ENCODE data around the gene HAUS5.

The HAUS5 gene

DNA sequence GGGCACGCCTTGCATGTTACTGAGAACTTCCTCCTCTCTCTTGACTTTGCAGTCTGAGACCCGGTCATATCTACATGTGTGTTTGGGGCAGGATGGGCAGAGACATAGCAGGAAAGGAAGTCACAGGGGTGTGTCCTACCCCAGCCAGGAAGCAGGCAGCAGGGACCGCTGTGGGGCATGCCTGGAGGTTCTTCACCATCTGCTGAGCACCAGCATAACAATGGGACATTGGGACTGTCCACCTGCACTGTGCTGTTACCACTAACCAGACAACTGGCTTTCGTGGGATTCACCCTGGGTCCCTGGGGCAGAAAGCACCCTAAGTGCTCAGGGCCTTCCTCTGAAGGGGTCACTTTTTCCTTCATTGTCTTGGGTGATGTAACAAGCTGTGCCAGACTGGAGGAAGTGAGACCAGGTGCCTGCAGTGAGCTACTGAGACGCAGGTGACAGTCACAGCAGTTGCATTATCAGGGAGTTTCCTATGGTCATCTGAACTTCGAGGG is 2.6 kb upstream of the HAUS5 start:
- no peak for DNase-seq

DNA sequence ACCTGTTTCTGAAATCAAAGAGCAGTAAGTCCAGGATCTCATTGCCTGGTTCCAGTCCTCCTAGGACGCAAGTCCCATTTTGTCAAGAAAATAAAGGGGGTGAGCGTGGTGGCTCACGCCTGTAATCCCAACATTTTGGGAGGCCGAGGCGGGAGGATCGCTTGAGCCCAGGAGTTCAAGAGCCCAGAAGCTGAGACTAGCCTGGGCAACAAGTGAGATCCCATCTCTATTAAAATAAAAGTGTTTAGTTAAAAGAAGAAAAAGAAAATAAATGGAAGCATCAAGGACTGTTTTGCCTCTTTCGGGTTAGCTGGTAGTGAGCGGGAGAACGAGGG is 344 bp upstream of the HAUS5 start:
- no peak for DNase-seq

DNA sequence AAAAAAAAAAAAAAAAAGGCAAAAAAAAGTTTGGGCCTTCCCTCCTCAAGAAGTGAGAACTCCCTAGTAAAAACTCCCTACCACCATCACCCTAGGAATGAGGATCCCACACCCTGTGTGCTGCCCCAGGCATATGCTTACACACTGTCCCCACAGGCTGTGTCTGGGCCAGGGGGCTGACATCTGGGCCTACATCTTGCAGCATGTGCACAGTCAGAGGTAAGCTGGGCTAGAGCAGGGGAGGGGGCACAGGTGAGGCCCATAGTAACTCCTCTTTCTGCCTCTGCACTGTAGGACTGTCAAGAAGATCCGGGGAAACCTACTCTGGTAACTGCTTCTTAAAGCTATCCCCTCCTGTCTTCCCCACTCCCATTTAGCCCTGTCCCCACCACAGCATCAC is 1.0 kb downstream of the HAUS5 start:
- no peak for DNase-seq

DNA sequence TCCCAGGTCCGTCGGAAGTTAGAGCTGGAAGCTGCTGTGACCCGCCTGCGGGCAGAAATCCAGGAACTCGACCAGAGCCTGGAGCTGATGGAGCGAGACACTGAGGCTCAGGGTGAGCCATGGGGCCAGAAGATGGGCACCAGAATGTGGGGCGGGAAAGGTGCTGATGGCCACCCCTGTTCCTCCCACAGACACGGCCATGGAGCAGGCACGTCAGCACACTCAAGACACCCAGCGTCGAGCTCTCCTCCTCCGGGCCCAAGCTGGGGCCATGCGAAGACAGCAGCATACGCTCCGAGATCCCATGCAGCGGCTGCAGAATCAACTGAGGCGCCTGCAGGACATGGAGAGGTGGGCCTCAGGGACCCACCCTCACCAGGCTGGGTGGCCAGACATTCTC is 2.5 kb downstream of the HAUS5 start:
- DNase-seq, result no peak

DNA sequence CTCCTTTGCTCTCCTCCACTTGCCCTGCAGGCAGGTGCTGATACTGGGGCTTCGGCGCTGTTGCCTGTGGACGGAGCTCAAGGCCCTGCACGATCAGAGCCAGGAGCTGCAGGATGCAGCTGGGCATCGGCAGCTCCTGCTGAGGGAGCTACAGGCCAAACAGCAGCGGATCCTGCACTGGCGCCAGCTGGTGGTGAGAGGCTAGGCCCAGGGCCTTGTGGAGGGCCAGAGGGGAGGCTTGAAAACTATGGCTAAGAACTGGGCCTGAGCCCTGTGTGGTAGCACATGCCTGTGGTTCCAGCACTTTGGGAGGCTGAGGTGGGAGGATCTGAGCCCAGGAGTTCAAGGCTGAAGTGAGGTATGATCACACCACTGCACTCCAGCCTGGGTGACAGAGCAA is 6.3 kb downstream of the HAUS5 start:
- DNase-seq, result no peak

DNA sequence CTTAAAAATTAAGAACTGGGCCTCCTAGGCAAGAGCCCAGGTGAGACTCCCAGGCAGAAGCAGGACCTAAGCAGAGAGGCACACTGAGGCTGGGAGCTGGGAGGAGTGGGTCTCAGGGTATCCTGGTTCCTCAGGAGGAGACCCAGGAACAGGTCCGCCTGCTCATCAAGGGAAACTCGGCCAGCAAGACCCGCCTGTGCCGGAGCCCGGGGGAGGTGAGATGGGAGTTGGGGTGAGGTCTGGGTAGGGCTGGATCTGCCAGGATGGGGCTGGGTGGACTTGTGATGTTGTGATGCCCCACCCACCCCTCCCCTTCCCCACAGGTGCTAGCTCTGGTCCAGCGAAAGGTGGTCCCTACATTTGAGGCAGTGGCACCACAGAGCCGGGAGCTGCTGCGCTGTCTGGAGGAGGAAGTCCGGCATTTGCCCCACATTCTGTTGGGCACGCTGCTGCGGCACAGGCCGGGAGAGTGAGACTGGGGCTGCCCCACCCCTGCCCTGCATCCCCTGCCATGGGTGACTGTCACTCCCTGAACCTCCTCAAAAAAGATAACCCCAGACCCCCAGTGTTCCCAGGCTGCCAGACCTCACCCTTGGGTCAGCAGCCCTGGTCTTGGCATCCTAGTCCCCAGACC is 6.9 kb downstream of the HAUS5 start:
- no peak for DNase-seq

DNA sequence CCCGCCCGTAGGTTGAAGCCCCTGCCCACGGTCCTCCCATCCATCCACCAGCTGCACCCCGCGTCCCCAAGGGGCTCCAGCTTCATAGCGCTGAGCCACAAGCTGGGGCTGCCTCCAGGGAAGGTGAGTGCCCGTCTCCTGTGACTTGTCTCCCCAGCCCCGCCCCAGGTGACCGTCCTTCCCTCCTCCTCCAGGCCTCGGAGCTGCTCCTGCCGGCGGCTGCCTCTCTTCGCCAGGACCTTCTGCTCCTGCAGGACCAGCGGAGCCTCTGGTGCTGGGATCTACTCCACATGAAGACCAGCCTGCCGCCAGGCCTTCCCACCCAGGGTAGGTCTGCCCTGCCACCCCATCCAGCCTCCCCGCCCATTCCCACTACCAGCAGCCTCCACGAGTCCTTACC is 7.5 kb downstream of the HAUS5 start:
- DNase-seq, result no peak

DNA sequence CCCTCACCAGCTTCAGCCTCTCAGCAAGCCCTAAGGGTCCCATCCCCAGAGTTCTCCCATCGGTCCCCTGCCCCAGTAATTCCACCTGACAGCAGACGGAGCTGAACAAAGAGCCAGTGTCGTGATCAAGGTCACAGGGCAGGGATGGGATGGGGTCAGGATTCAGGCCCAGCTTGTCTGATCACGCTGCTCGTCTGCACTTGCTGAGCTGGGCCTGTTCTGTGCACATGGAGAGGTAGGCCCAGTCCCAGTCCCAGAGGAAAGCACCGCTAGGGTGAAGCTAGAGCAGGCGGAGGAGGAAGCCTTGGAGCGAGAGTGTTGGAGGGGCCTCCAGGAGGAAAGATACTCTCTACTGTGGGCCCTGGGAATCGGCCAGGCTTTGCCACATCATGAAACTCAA is 9.2 kb downstream of the HAUS5 start:
- no peak for DNase-seq

DNA sequence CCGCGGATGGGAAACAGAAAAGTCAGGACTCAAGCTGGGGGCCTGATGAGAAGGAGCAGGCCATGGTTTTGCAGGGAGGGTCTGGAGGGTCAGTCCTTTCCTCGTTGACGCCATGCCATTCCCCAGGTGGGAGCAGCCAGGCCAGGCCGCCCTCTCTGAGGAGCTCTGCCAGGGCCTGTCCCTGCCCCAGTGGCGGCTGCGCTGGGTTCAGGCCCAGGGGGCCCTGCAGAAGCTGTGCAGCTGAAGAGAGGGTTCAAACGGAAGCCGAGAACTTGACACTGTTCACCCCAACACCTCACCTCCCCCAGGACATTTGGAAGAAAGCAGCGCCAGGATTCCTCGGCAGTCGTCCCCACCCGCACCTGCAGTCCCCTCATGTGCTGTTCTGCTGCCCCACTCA is 10.2 kb downstream of the HAUS5 start:
- no peak for DNase-seq

DNA sequence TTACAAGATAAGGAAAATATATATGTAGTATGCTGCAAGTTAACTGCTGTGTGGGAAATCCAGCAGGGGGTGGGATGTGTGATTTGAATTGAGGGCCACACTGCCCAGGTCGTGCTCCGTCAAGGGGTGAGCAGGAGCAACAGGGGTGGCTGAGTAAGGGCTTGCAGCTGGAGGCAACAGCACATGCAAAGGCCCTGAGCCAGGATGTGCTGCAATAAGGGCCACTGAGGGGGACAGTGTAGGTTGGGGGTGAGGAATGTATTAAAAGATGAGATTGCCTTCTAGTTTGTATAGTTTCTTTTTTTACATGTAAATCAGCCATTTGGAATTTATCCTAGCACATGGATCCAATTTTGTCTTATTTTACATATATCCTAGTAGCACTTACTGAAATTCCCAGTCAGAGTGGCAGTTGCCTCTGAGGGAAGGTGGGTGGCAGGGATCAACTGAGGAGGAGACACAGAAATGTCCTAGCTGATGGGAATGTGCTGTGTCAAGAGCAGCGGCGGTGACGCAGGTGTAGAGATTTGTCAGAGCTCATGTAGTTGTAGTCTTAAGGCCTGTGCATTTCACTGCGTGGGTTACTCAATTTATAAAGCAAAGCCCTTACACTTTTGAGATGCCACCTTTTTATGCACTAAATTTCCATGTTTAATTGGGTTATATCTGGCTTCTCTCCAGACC is 10.9 kb downstream of the HAUS5 start:
- DNase-seq, result no peak

DNA sequence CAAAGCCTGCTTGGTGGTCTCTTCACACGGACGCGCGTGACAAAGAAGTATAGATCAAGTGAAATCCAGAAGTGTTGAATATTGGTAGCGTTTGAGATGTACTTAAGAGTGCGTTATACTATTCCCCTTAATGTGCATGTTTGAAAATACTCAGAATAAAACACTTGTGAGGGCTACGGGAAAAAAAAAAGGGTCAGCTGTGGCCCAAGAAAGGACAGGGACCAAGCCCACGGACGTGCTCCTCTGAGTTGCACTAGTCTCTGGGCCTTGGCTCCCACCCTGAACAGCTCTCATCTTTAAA is 15.7 kb downstream of the HAUS5 start:
- DNase-seq, result no peak

DNA sequence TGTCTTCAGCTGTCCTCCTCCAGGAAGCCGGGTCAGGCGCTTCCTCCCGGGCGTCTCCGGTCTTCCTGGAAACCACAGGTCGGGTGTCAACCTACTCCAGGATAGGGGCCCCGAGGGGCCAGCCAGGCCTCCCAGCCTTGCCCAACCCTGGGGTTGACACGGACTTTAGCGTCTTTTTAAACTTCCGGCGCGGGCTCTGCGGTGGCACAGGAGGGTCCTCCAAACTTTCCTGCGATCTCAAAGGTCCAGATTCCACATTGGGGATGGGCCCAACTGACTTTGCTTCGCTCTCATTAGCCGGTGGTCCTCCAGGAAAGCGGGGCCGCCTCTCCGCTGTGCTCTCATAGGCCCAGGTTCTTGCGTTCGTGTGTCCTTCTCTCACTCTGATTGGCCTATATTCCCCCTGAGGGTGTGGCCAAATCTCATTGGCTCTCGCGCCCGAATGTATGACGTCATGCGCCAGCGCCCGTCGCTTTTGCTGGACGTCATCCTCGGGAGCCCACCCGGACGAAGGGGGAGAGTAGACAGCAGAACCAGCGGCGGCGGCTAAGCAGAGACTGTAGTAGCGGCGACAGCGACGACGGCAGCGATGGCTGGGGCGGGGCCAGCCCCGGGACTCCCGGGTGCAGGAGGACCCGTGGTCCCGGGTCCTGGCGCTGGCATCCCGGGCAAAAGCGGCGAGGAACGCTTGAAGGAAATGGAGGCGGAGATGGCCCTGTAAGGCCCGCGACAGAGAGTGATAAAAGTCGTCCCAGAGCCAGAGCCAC is 16.2 kb downstream of the HAUS5 start, which contains the start of gene RBM42:
TSS of gene RBM42 (plus strand) at position 472 of the 767 bp plus-strand sequence. CDS start at position 590, 118 bp downstream.
- DNase-seq, result peak; percentile 99

DNA sequence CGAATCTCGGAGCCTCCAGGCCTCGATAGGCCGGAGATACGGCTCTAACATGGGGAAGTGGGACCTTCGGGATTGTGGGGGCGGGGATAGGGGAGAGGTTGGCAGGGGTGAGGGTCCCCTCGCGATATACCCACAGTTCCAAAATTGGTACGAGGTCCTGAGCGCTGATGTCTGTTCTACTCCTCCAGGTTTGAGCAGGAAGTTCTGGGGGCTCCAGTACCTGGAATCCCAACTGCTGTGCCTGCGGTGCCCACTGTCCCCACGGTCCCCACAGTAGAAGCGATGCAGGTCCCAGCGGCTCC is 16.7 kb downstream of the HAUS5 start:
- DNase-seq, result no peak

DNA sequence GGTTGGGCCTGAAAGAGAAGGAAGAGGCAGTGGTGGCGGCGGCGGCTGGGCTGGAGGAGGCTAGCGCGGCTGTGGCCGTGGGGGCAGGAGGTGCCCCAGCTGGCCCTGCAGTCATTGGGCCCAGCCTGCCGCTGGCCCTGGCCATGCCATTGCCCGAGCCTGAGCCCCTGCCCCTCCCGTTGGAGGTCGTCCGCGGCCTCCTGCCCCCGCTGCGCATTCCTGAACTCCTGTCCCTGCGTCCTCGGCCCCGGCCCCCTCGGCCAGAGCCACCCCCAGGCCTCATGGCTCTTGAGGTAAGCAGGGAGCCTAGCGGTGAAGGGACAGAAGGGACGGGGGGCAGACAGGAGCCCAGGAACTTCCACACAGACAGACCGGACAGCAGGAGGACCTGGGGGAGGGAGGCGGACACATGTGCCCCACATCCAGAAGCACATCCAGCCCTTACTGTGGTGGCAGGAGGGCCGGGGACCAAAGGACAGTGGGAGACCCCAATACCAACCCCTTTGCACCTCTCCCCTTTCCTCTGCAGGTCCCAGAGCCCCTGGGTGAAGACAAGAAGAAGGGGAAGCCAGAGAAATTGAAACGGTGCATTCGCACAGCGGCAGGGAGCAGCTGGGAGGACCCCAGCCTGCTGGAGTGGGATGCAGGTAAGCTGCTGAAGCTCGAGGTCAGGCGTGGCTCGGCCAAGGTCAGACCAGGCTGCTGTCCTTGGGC is 21.3 kb downstream of the HAUS5 start:
- no peak for DNase-seq

DNA sequence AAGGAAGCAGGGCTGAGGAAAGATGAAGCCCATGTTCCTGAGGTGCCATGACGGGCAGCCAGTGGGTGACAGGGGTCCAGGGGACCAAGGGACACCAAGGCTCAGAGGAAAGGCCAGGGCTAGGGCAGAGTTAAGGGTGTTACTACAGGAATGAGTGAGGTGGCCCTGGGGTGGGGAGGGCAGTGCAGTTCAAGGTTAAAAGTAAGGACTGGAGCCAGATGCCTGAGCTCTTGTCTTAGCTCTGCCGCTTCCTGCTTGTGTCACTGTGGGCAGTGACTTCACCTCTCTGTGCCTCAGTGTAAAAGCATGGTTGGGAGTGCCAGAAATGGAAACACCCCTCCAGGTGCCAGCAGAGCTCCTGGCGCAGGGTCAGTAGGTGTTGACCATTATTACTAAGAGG is 24.1 kb downstream of the HAUS5 start:
- no peak for DNase-seq

DNA sequence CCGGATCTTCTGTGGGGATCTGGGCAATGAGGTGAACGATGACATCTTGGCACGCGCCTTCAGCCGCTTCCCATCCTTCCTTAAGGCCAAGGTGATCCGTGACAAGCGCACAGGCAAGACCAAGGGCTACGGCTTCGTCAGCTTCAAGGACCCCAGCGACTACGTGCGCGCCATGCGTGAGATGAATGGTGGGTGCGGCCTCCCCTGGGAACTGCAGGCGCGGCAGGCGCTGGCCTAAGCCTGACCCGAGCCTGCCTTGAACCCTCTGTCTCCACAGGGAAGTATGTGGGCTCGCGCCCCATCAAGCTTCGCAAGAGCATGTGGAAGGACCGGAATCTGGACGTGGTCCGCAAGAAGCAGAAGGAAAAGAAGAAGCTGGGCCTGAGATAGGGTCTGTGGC is 24.6 kb downstream of the HAUS5 start:
- no peak for DNase-seq

DNA sequence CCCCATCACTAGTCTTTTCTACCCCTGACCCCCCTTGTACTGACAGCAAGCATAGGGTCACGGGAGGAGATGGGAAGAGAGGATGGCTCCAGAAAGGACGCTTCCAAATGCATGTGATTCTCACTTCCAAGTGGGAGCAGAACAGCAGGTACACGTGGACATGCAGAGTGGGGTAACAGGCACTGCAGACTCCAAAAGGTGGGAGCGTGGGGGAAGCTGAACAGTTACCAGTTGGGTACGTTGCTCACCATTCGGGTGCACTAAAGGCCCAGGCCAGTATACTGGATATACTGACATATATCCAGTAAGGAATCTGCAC is 26.7 kb downstream of the HAUS5 start:
- no peak for DNase-seq

DNA sequence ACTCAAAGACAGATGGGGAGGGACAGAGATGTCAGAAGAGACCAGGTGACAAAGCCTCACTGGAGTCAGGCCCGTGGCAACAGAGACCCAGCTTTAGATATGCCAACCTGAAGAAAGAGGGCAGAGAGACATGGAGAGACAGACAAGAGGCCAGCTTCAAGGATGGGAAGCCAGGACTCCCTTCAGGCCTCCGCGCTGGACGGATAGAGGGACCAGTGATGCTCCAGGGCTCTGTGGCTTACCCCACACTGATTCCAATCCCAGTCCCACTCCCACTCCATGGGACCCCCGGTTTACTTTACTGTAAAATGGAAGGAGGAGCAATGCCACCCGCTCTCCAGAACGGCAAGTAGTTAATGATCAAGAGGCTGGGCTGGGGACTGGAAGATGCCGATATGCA is 27.3 kb downstream of the HAUS5 start:
- DNase-seq, result no peak

DNA sequence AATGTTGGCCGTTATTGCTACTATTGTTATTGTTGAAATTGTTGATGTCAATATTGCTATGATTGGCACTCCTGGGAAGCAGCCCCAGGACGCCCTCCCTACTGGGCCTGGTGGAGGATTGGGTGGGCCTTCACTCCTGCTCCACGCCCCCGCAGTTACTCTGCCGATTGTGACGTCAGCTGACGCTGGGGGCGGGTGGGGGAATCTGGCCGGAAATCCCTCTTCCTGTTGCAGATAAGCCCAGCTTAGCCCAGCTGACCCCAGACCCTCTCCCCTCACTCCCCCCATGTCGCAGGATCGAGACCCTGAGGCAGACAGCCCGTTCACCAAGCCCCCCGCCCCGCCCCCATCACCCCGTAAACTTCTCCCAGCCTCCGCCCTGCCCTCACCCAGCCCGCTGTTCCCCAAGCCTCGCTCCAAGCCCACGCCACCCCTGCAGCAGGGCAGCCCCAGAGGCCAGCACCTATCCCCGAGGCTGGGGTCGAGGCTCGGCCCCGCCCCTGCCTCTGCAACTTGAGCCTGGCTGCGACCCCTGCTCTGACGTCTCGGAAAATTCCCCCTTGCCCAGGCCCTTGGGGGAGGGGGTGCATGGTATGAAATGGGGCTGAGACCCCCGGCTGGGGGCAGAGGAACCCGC is 29.1 kb downstream of the HAUS5 start, which contains the start of gene ETV2:
TSS of gene ETV2 (plus strand) at position 231 of the 637 bp plus-strand sequence. CDS start 716 bp downstream, outside the sequence.
- no peak for DNase-seq

DNA sequence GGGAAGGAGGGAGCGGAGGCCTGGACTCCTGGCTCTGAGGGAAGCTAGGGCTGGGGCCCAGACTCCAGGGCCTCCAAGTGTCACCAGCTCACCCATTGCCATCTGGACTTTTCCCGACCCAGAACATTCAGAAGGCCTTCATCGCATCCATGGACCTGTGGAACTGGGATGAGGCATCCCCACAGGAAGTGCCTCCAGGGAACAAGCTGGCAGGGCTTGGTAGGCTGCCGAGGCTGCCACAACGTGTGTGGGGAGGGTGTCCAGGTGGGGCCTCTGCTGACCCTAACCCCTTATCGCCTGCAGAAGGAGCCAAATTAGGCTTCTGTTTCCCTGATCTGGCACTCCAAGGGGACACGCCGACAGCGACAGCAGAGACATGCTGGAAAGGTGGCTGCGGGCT is 29.8 kb downstream of the HAUS5 start:
- DNase-seq, result no peak

DNA sequence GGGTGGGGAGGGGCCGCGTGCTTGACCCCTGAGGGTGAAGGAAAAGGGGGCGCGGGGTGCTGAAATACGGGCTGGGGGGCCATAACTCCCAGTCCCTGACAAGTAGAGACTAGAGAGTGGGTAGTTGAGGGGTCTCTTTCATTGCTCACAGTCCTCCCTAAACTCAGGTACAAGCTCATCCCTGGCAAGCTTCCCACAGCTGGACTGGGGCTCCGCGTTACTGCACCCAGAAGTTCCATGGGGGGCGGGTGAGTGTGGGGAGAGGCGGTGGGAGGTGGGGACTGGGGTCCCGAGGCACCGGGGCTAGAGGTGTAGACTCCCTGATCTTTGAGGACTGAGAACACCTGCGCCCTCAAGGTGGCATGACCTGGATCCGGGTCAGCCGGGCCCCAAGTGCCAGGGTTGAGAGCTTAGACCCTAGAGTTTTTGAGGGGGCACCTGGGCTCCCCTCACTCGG is 30.3 kb downstream of the HAUS5 start:
- DNase-seq, result no peak

DNA sequence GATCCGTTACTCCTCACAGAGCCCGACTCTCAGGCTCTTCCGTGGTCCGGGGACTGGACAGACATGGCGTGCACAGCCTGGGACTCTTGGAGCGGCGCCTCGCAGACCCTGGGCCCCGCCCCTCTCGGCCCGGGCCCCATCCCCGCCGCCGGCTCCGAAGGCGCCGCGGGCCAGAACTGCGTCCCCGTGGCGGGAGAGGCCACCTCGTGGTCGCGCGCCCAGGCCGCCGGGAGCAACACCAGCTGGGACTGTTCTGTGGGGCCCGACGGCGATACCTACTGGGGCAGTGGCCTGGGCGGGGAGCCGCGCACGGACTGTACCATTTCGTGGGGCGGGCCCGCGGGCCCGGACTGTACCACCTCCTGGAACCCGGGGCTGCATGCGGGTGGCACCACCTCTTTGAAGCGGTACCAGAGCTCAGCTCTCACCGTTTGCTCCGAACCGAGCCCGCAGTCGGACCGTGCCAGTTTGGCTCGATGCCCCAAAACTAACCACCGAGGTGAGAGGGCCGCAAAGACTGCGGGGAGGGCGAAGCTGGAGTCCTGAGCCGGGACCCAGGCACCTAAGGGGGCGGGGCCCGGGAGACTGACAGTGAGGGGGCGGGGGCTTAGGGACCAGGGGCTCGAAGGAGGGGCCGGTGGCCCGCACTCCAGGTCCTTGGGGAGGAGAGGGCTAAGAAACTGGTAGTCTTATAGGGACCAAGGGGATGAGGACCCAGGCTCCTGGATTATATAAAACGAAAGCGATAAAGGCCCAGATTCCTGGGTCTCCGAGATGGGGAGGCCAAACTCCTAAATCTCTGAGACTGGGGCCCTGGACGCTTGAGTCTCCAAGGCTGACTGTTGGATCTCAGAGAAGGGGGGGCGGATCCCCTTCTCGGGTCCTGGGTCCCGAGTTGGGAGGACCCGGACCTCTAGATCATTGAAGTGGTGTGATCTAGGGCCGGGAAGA is 31.0 kb downstream of the HAUS5 start:
- peak; percentile 68 to 86 for DNase-seq
